ENCODE data around the gene GNPTG. TPM values are rescaled to one million over a fixed set of nuclear protein-coding genes. Genes with fewer than 3 reads are reported as not detected.

GNPTG gene
- total and polyA plus RNA-seq, 9 of the 15 experiments (the other 6 are each of a cell fraction or from before 2014, with no cell fraction given) = 0.69 to 33.3 (median 13.6) TPM

GRCh38 chr16:1335211-1335971 lies 16.3 kb upstream of the GNPTG start (continued):
- TF ChIP-seq BRF1 (IDR thresholded peaks at IDR 0.05; ENCODE audit: borderline replicate concordance, extremely low read depth, insufficient read length) = no peak
- no peak for TF ChIP-seq NCOR1 (IDR thresholded peaks at IDR 0.05)

GRCh38 chr16:1335996-1336395 lies 15.7 kb upstream of the GNPTG start:
- FAIRE-seq = no peak
- Histone ChIP-seq H4K20me1 (replicated peaks; ENCODE audit: control insufficient read depth, insufficient read depth, low read length) (0 out of 2 replicates have a peak, but pooled peaks cover 9% of the 10 kb centered on the region), H2AFZ (ENCODE audit: low read depth, low read length) (no peak overlapping the region), H3K4me2 (ENCODE audit: insufficient read depth, low read length) (no peak overlapping the region), H3K36me3 (ENCODE audit: control insufficient read depth, insufficient read depth, low read length) (no peaks in the 10 kb centered on the region), H3K27ac (ENCODE audit: extremely low read depth, low read depth, low read length) (no peak overlapping the region), H3K9me1 (ENCODE audit: control insufficient read depth, insufficient read depth, low read length) (no peaks in the 10 kb centered on the region), H3K79me2 (ENCODE audit: control insufficient read depth, insufficient read depth, low read length) (no peaks in the 10 kb centered on the region), H3K9me3 (replicated peaks; ENCODE audit: control insufficient read depth, insufficient read depth, low read depth, low read length) (no peaks in the 10 kb centered on the region), H3K4me3 (no peak overlapping the region), H3K4me1 (replicated peaks in 1 of 2; ENCODE audit: control insufficient read depth in 2 of 2, insufficient read depth in 2 of 2, low read length in 2 of 2) (peaks cover 17 to 91% of the 10 kb centered on the region in 2 experiments), H3K27me3 (ENCODE audit: control insufficient read depth in 2 of 2, insufficient read depth in 2 of 2, low read length in 2 of 2) (peaks cover 6 to 19% of the 10 kb centered on the region in 2 experiments; a peak in 3 of 5 replicates), H3K9ac (ENCODE audit: insufficient read depth in 1 of 2, low read depth in 2 of 2, low read length in 2 of 2) (no peak overlapping the region)
- WGBS (ENCODE audit: insufficient coverage, low coverage, missing lambda C conversion rate) = 0% methylated on average over 12 of the region's 12 CpGs
- peak; percentile 89 for TF ChIP-seq RFX1 (IDR thresholded peaks at IDR 0.05)
- no peak for TF ChIP-seq RBBP5 (IDR thresholded peaks at IDR 0.05; ENCODE audit: borderline replicate concordance, insufficient read depth, low read length, poor library complexity, severe bottlenecking)
- no peak for TF ChIP-seq ARHGAP35 (IDR thresholded peaks at IDR 0.05; ENCODE audit: partially characterized antibody)
- TF ChIP-seq CTCF (IDR thresholded peaks at IDR 0.05 in 2 of 3, conservative IDR thresholded peaks at IDR 0.05 in 1 of 3; ENCODE audit: insufficient read depth in 2 of 3, low read depth in 1 of 3, low read length in 3 of 3) = 0 out of 6 replicates have a peak, but pooled peaks of 1 of the 3 experiments have one; percentile 18
- TF ChIP-seq HMGN3 (IDR thresholded peaks at IDR 0.05; ENCODE audit: borderline replicate concordance, extremely low read depth, insufficient read length, low read depth, low read length) = no peak
- peak; percentile 39; the same call in 1 of the 2 replicates for TF ChIP-seq ZBTB7A (IDR thresholded peaks at IDR 0.05; ENCODE audit: borderline replicate concordance, control insufficient read depth, low read depth, low read length)
- no peak for TF ChIP-seq ZFP30 (CRISPR knock-in tag; IDR thresholded peaks at IDR 0.05; ENCODE audit: borderline replicate concordance)
- no peak for TF ChIP-seq ERF (CRISPR knock-in tag; IDR thresholded peaks at IDR 0.05)
- no peak for TF ChIP-seq MCM7 (IDR thresholded peaks at IDR 0.05)
- TF ChIP-seq CEBPB (tag; IDR thresholded peaks at IDR 0.05) = no peak
- no peak for TF ChIP-seq KAT8 (IDR thresholded peaks at IDR 0.05; ENCODE audit: low read depth)
- TF ChIP-seq HNRNPLL (IDR thresholded peaks at IDR 0.05; ENCODE audit: low read depth, low read length, poor library complexity, severe bottlenecking) = peak; percentile 99
- DNase-seq (ENCODE audit: extremely low read depth in 1 of 4, low spot score in 3 of 4) = no peak
- POLR2A ChIA-PET = interaction anchor here (0.6 to 1.4 kb wide), 6 partner anchors 10 to 43 kb away, joined by 3 to 8 read pairs (median 3); no protein-coding TSS in a partner anchor
- intact Hi-C loops (cut with micrococcal nuclease) = no loop called here
- no peak for ATAC-seq
- no TSS peak for BruUV-seq (replicated peaks)
- in situ Hi-C loops (cut with MboI) = no loop called here
- CTCF ChIA-PET (ENCODE audit: low intra/inter-chr PET ratio) = no interaction called here
